ENCODE results near the gene TMEM165.

DNA sequence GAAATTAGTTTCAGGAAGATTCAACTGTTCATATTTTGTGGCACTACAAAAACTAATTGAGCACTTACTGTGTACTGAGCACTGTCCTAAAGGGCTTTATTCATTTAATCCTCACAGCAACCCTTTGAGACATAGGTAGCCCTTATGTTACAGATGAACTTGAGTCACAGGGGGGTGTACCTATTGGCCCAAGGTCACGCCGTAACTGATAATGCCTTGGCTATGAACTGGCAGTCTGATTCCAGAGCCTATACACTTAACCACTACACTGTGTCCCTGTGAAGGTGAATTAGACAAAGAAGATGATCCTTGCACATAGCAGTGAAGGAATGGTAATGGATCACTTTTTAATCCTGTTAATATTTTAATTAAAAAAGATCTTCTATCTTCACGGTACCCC lies 12.0 kb downstream of the TMEM165 start:
- TF ChIP-seq, protein P1, sequence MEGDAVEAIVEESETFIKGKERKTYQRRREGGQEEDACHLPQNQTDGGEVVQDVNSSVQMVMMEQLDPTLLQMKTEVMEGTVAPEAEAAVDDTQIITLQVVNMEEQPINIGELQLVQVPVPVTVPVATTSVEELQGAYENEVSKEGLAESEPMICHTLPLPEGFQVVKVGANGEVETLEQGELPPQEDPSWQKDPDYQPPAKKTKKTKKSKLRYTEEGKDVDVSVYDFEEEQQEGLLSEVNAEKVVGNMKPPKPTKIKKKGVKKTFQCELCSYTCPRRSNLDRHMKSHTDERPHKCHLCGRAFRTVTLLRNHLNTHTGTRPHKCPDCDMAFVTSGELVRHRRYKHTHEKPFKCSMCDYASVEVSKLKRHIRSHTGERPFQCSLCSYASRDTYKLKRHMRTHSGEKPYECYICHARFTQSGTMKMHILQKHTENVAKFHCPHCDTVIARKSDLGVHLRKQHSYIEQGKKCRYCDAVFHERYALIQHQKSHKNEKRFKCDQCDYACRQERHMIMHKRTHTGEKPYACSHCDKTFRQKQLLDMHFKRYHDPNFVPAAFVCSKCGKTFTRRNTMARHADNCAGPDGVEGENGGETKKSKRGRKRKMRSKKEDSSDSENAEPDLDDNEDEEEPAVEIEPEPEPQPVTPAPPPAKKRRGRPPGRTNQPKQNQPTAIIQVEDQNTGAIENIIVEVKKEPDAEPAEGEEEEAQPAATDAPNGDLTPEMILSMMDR (conservative IDR thresholded peaks at IDR 0.05; ENCODE audit: low read depth, low read length) = no peak
- TF ChIP-seq CHD1 (IDR thresholded peaks at IDR 0.05; ENCODE audit: low read depth, low read length) = no peak
- TF ChIP-seq RFX5 (IDR thresholded peaks at IDR 0.05; ENCODE audit: low read depth, low read length) = no peak
